ENCODE data around the gene ALOX15B. TPM values are rescaled to one million over a fixed set of nuclear protein-coding genes. Genes with fewer than 3 reads are reported as not detected.

The ALOX15B gene
- polyA plus RNA-seq, 1 donor from 2014 or later, result not detected

- Histone ChIP-seq H3K9ac (ENCODE audit: low read length) (no peak overlapping the region), H4K20me1 (ENCODE audit: insufficient read depth) (no peaks in the 10 kb centered on the region), H3K4me3 (ENCODE audit: low read length) (no peak overlapping the region), H3F3A (ENCODE audit: insufficient read depth, low read length, poor library complexity, severe bottlenecking) (no peaks in the 10 kb centered on the region), H3K36me3 (ENCODE audit: insufficient read depth, low read length) (no peaks in the 10 kb centered on the region), H3K27me3 (ENCODE audit: insufficient read depth, low read depth, low read length) (peaks cover 66% of the 10 kb centered on the region), H3K9me3 (ENCODE audit: low read length) (no peaks in the 10 kb centered on the region), H3K9me2 (ENCODE audit: insufficient read depth, low read length) (no peaks in the 10 kb centered on the region), H2AFZ (ENCODE audit: low read depth, low read length) (no peak overlapping the region), H3K4me2 (ENCODE audit: low read length) (no peak overlapping the region), H3K79me2 (replicated peaks; ENCODE audit: insufficient read depth, low read length) (no peaks in the 10 kb centered on the region), H3K27ac (ENCODE audit: low read length) (no peak overlapping the region)
- TF ChIP-seq EP300 (conservative IDR thresholded peaks at IDR 0.05; ENCODE audit: poor library complexity, severe bottlenecking) (no peak), REST (IDR thresholded peaks at IDR 0.05; ENCODE audit: borderline replicate concordance) (no peak), EZH2 (IDR thresholded peaks at IDR 0.05; ENCODE audit: borderline replicate concordance, insufficient read depth, low read length, poor library complexity, severe bottlenecking) (no peak), MXI1 (conservative IDR thresholded peaks at IDR 0.05; ENCODE audit: poor library complexity, severe bottlenecking) (no peak), RAD21 (conservative IDR thresholded peaks at IDR 0.05) (no peak)
Measured at GRCh38 chr17:8063761-8064534, 25.1 kb downstream of the ALOX15B start.

- Histone ChIP-seq H3K36me3 (ENCODE audit: insufficient read depth, low read length) (no peaks in the 10 kb centered on the region), H2AFZ (ENCODE audit: low read depth, low read length) (no peak overlapping the region), H3K79me2 (replicated peaks; ENCODE audit: insufficient read depth, low read length) (no peaks in the 10 kb centered on the region), H3K9me3 (ENCODE audit: low read length) (no peaks in the 10 kb centered on the region), H3F3A (ENCODE audit: insufficient read depth, low read length, poor library complexity, severe bottlenecking) (no peaks in the 10 kb centered on the region), H4K20me1 (ENCODE audit: insufficient read depth) (no peaks in the 10 kb centered on the region), H3K4me2 (ENCODE audit: low read length) (no peak overlapping the region), H3K9ac (ENCODE audit: low read length) (no peak overlapping the region), H3K9me2 (ENCODE audit: insufficient read depth, low read length) (no peaks in the 10 kb centered on the region), H3K4me3 (ENCODE audit: low read length) (no peak overlapping the region), H3K27ac (ENCODE audit: low read length) (no peak overlapping the region), H3K27me3 (ENCODE audit: insufficient read depth, low read depth, low read length) (peaks cover 60% of the 10 kb centered on the region)
- TF ChIP-seq SMC3 (conservative IDR thresholded peaks at IDR 0.05; ENCODE audit: poor library complexity) (no peak), EP300 (conservative IDR thresholded peaks at IDR 0.05; ENCODE audit: poor library complexity, severe bottlenecking) (no peak)
Measured at GRCh38 chr17:8064561-8065019, 25.7 kb downstream of the ALOX15B start.

GRCh38 chr17:8066841-8067775, 28.2 kb downstream of the ALOX15B start:
- H3K27me3 ChIP-seq (ENCODE audit: insufficient read depth, low read depth, low read length), result peaks cover 56% of the 10 kb centered on the region
- TF ChIP-seq RAD21 (conservative IDR thresholded peaks at IDR 0.05) (no peak), TAF1 (IDR thresholded peaks at IDR 0.05; ENCODE audit: low read depth) (no peak), EP300 (conservative IDR thresholded peaks at IDR 0.05; ENCODE audit: poor library complexity, severe bottlenecking) (no peak), REST (IDR thresholded peaks at IDR 0.05; ENCODE audit: borderline replicate concordance) (no peak), SMC3 (conservative IDR thresholded peaks at IDR 0.05; ENCODE audit: poor library complexity) (no peak), MXI1 (conservative IDR thresholded peaks at IDR 0.05; ENCODE audit: poor library complexity, severe bottlenecking) (no peak), CTCF (IDR thresholded peaks at IDR 0.05; ENCODE audit: poor library complexity, severe bottlenecking) (no peak), POLR2AphosphoS5 (IDR thresholded peaks at IDR 0.05) (no peak), EZH2 (IDR thresholded peaks at IDR 0.05; ENCODE audit: borderline replicate concordance, insufficient read depth, low read length, poor library complexity, severe bottlenecking) (no peak)

More at GRCh38 chr17:8066841-8067775, 28.2 kb downstream of the ALOX15B start:
- Histone ChIP-seq H3K79me2 (replicated peaks; ENCODE audit: insufficient read depth, low read length) (no peaks in the 10 kb centered on the region), H3K27ac (ENCODE audit: low read length) (no peak overlapping the region), H3K4me3 (ENCODE audit: low read length) (no peak overlapping the region), H2AFZ (ENCODE audit: low read depth, low read length) (no peak overlapping the region), H3K36me3 (ENCODE audit: insufficient read depth, low read length) (no peaks in the 10 kb centered on the region), H3F3A (ENCODE audit: insufficient read depth, low read length, poor library complexity, severe bottlenecking) (no peaks in the 10 kb centered on the region), H3K9ac (ENCODE audit: low read length) (no peak overlapping the region), H3K9me3 (ENCODE audit: low read length) (no peaks in the 10 kb centered on the region), H3K9me2 (ENCODE audit: insufficient read depth, low read length) (no peaks in the 10 kb centered on the region), H4K20me1 (ENCODE audit: insufficient read depth) (no peaks in the 10 kb centered on the region), H3K4me2 (ENCODE audit: low read length) (no peak overlapping the region)

Data from neural cell (in vitro differentiated cells).